HTR-8/SVneo (cell line): ENCODE data around the gene LRRC47.

Experiments used
- DNase-seq: peaks from one replicate; pipeline ENCODE4 v3.0.0; 2011; ENCODE audit warnings: low spot score, mixed read lengths; ENCODE audit not compliant: insufficient read length
- FAIRE-seq: peaks from 2 replicates; lab custom pipeline; 2011; peaks lifted over from hg19 to GRCh38; lab: Jason Lieb, UNC

Gene LRRC47

GRCh38 chr1:3774276-3774945 lies 21.9 kb downstream of the LRRC47 start:
- DNase-seq (no peak), FAIRE-seq (no peak)

GRCh38 chr1:3773572-3774275 lies 22.6 kb downstream of the LRRC47 start:
- no peak for FAIRE-seq
- no peak for DNase-seq

- DNase-seq (no peak), FAIRE-seq (no peak)
Observed at GRCh38 chr1:3772715-3773571, 23.4 kb downstream of the LRRC47 start, which contains the start of gene SMIM1. Gene SMIM1 (plus strand): TSS chr1:3772749. CDS start chr1:3775374, 2,625 bp downstream.

GRCh38 chr1:3772027-3772714 lies 24.1 kb downstream of the LRRC47 start:
- FAIRE-seq (no peak), DNase-seq (peak; percentile 89)

DNA sequence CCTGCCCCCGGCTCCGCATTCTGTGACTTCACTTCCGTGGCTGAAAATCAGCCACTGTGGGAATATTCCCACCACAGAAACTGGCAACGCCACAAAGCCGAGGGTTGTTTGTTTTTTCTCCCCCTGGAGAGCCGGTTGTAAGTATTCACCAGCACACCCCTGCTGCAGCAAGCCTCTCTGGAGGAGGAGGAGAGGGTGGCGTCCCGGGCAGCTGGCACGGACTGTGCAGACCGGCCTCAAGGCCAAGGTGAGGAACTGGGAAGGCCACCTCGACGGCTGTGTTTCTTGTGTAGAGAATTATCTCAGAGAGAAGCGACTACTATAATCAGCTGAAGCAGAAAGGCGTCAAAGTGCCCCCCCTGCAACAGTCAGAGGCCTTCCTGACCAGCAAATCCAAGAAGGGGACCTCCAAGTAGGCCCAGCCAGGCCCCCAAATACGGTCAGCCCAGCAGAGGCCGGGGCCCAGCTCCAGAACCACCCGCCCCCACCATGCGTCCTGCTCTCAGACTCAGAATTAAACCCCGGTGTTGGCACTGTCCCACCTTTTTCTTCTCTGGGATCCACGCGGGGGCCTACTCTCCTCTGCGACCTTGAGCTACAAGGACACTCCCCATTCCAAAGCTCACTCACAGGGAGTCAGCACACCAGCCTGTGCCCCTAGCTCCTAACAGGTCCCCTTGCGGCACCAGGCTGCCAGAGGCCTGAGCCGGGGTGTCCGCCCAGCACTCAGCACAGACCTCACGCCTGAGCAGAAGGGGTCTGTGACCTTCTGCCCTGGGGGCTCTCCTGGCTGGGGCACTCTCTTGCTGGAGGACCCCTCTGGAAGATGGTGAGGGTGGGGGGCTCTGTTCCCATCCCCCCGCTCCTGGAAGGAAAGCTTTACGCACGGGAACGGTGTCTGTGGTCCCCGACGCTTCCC lies 24.9 kb downstream of the LRRC47 start:
- FAIRE-seq (no peak), DNase-seq (no peak)

DNA sequence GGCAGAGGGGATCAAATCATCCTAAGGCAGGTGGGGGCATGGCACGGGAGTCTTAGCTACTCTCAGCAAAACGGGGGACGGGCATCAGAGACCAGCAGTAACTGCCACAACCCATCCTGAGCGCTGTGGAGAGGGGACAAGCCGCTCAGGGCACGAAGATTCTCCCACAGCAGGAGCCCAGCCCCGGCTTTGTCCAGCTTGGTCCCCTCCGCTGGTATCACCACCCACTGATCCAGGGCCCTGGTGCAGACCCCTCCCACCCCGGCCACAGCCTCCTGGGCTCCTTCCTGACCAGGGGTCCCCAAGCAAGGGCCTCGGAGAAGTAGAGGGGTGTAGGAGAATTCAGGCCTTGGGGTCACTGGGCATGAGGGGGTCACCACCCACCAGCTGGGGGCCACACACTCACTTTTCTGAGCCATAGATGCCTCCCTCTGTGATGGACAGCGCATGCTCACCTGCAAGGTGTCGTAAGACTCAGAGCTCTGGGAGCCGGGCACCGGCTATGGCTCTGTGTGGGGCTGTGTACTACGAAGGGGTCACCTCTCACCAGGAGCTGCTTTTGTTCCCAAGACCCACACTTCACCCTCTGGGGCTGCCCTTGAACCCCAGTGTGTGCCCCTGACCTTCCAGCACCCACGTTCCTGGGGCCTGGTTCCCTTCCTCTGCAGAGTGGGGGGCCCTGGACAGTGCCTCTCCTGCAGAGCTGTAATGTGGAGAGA lies 26.1 kb downstream of the LRRC47 start:
- FAIRE-seq (no peak), DNase-seq (no peak)

DNA sequence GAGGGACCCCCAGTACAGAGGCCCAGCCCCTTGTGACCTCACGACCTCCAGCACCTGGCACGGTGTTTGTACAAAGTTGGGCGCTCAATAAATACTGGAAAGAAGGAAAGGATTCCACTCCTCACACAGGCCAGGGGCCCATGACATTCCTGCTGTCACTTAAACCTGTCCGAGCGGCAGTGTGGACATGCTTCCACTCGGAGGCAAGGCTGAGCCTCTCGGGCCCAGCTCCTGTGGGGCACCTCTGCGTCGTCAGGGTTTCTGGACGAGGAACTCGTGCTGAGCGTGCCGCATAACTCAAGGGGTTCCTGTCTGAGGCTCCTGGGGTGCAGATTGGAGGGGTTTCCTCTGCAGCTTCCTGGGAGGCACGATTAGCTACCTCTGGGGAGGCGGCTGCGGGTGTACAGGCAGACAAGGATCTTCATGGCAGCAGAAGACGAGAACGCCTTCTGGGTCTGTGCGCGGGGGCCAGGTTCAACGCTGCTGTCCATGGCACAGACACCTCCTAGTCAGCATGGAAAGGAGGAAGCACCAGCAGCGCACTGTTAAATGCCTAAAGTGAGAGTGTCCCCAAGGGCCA lies 27.4 kb downstream of the LRRC47 start:
- DNase-seq (no peak), FAIRE-seq (no peak)

GRCh38 chr1:3767328-3767925 lies 28.9 kb downstream of the LRRC47 start:
- DNase-seq (no peak), FAIRE-seq (no peak)

DNA sequence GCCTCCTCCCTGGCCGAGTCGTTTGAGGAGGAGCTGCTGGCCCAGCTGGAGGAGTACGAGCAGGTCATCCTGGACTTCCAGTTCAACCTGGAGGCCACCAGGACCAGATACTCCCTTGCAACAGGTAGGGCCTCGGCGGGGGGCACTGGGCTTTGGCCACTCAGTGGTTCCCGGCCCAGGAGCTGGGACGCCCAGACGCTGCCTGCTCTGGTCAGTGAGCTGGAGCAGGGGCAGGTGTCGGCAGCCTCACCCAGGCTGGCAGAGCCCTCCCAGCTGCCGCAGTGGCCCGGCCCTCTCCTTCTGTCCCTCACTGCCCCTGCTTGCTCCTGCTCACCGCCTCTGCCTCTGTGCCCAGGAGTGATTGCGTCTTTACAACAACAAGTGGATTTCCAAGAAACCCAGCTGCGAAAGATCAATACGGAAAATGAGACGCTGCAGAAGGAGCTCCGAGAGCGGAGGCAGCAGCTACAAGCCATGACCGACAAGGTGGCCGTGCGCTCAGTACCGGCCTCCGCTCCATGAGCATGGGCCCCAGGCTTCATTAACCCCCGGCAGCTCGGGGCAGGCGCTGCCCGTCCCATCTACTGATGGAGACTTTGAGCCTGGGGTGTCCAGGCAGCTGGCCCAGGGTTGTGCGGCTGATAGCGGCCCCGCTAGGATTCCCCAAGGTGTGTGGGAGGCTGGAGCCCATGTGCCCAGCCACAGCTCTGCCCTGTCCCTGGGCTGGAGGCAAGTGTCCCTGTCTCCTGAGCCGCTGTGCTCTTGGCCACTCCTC lies 32.8 kb downstream of the LRRC47 start:
- DNase-seq (no peak), FAIRE-seq (no peak)

GRCh38 chr1:3762873-3763228 lies 33.4 kb downstream of the LRRC47 start:
- no peak for FAIRE-seq
- DNase-seq, result no peak

DNA sequence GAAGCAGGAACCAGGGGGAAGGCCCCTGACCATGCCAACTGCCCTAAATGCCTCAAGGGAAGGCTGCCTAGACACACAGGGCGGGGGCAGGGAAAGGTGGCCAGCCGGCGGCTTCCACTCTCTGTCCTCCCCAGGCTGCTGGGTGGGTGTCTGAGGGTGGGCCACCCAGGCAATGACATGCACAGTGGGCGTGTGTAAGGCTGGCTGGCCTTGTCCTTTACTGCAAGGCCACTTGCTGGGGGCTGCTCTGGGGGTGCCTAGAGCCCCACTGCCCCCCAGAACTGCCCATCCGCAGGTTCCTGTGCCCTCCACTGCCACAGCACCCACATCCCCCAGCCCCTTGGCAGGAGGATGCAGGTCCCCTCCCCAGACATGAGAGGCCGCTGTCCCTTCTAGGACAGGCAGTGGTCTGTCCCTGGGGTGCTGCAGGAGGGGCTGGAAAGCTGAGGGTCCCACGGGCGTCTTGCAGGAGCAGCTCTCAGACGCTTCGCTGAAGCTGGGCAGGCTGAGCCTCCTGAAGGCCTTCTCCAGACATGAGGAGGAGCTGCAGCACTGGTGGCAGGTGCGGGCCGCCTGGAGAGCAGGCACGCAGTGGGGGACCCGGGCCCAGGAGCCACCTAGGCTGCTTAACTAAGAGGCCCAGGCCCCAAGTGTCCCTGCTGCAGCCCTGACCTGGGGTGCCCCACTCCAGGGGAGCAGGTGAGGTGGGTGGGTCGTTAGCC lies 34.0 kb downstream of the LRRC47 start:
- no peak for FAIRE-seq

DNA sequence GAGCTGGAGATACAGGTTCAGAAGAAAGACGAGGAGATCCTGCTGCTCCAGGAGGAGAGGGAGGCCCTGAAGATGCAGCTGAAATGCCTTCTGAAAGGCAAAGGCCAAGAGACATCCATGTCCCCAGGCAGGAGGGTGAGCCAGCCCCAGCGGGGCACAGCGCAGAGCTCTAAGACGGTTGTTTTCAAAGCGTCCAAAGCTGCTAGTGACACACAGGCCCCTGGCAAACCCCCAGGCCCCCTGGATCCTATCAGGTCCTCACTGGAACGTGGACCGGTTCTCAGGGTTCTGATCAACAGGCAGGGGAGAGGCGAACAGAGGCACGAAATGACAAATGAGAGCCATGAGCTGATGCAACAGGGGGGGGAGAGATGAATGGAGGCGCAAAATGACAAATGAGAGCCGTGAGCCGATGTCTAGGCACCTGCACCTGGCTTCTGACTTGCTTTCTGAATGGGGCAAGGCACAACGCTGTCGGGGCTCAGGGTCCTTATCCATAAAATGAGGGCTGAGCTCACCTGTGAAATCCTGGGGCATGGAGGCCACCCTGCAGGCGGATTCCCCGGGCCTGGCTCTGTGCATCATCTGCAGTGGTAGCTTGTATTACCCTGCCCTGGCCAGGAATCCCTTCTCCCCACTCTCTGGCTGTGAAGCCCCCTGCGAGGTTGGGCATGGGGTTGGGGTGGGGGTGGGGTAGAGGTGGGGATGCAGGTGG lies 34.8 kb downstream of the LRRC47 start:
- DNase-seq (no peak), FAIRE-seq (no peak)

More for the DNA sequence above, 34.0 kb downstream of the LRRC47 start:
- DNase-seq, result no peak

- no peak for DNase-seq
- FAIRE-seq, result no peak
Observed at GRCh38 chr1:3759796-3760195, 36.5 kb downstream of the LRRC47 start.

- no peak for DNase-seq
- no peak for FAIRE-seq
Observed at GRCh38 chr1:3759164-3759563, 37.1 kb downstream of the LRRC47 start.

GRCh38 chr1:3756394-3756793 lies 39.9 kb downstream of the LRRC47 start:
- no peak for FAIRE-seq
- DNase-seq, result no peak
